Fibroblast of peridontal ligament (primary cell): ENCODE measurements around the gene WNK3.
"Not testable (repeated sequence)": the region's sequence is repeated elsewhere in the genome, so short reads cannot be mapped to it uniquely, and the experiment has no call there.

Experiments used
- DNase-seq: peaks from one replicate; pipeline ENCODE4 v3.0.0-alpha.2; 2010; ENCODE audit errors: extremely low read depth

WNK3 gene

DNA sequence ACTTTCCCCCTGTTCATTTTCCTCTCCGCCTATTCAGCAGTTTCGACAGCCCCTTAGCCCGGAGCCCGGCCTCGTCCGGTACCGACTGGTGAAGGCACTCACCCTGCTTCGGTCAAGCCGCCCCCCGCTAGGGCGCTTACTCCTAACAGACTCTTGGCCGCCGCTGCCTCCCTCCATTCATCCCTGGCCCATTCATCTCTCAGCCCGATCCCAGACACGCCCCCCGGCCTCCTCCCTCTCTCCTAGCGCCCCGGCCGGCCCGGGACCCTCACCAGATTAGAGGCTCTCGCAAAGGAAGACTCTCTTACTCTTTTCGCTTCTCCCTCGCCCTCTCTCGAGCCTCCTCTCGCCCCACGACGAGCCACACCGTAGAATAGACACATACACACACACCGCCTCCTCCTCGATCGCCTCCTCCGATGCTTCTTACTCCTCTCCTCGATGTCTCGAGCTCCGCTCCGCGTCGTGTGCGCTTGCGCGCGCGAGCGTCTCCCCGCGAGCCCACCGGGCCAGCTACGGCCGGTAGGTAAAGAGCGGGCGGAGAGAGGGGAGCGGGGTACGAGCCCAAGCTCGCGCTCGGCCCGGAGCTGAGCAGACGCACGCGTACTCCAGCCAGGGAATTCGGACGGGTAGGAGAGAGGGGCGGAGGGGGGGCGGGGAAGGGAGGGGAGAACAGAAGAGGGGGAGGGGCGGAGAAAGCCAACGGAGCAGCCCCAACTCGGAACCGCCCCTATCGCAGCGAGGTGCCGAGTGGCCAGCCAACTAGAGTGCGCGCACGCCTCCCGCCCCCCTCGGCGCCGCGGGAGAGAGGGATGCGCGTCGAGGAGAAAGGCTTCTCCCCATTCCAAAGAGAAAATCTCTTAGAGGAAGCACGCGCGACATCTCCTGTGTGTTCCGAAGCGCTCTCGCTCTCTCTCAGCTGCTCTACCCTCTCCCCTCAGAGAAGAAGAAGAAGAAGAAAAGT lies at the start of gene WNK3:
Gene WNK3 (minus strand): TSS at position 633 of the 964 bp plus-strand sequence.
- peak; percentile 14 for DNase-seq

DNA sequence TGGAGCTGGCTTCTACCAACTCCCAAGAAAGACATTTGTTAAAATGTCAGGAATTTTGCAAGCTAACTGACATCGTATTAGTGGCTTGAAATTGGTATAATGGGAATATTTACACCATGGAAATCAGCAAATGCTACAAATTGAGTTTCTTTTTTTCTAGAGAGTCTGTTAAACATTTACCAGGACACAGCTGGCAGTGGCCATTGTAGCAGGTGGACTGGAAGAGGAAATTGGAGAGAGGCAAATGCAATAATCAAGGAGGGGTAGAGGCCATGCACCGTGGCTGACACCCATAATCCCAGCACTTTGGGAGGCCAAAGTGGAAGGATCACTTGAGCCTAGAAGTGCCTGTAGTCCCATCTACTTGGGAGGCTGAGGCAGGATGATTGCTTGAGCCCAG lies 49.4 kb upstream of the WNK3 start:
- no peak for DNase-seq

DNA sequence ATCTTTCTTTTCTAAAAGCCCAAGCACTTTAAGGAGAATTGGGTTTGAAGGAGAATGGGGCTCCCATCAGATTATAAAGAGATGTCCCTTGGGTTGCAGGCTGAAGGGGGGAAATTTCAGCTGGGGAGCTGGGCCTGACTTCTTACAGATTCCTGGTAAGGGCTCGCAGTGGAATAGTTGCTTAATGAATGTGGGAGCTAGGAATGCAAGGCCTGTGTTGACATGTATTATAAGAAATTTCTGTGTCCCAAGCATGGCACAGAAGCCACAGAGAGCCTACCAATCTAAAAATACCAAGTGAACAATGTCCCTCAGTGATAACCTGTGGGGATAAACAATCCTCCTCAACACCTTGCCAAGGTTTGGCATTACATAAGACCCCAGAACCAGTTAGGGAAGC lies 39.3 kb upstream of the WNK3 start:
- DNase-seq, result no peak

DNA sequence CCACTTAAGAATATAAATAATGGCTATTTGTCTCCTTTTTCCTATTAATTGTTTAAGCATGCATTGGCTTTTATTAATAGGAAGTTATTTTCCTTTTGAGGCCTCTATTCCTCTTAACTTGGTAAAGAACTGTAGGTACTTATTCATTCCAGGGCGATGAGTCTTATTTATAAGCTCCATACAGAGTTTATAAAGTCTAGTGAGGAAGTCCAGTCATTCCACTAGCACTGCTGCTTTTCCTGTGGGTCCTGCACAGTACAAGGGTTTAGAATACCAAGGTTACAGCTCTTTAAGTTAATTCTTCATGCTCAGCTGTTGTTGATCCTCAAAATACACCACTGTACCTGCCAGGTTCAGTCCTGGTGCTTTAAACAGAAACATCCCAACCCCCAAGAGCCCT lies 28.5 kb upstream of the WNK3 start:
- DNase-seq, result no peak

DNA sequence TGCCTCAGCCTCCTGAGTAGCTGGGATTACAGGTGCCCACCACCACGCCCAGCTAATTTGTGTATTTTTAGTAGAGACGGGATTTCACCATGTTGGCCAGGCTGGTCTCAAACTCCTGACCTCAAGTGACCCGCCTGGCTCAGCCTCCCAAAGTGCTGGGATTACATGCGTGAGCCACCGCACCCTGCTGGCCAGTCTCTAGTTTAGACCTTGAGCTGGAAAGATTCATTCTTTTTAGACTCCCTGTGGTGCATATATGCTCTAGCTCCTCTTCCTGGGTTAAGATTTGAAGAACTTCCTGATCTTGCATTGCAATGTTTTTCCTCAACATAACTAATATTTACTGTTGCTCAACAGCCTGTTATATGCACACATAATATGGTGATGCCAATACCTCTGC lies 26.8 kb upstream of the WNK3 start:
- not testable (repeated sequence) for DNase-seq

DNA sequence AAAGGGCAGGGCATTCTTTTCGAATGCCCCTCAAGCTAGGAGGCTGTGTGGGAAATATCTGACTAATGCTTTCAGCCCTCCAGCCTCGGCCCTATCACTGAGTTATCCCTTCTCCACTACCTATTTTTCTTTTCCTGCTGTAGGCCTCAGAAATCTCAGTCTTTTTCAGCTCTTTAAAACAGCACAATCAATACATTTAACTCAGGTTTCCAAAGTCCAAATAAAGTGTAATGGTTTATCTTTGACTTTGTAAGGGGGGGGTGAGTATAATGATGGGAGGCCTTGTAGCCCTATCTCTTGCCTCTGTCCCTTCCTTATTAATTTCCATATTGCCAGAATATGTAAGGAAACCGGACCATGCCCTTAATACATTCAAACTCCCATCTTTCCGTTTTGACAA lies 1.6 kb upstream of the WNK3 start:
- no peak for DNase-seq

DNA sequence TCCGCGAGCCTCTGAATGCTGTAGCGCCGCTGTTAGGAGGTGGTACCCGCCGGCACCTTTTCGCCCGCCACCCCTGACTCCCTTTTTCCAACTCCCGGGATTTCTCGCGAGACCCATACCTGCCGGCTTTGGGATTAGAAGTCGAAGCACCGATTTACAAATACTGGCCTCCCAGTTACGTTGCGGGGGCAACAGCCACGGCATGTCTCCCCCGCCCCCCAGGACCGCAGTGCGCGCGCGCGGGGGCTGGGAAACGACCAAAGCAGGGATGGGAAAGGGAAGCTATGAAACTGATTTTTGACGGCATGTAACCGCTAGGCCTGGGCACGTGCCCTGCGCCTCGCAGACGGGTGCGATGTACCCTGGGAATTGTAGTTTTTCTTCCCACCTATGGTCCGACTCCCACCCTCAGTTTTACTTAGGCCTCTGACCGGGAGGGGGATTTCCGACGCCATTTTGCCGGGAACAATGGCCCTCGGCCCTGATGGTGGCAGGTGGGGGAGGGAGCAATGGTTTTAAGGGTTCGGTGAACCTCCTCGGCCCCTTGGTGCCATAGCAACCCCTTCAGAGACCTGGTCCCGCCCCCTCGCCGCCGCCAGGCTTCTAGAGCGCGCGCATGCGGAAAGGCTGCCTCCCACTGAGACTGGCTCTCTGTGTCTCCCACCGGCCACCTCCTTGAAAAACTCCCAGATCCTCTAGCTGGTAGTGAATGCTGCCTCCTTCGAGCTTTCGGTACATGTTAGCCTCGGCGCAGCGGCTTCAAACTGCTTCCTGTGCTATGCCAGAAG lies 772 bp upstream of the WNK3 start:
- DNase-seq, result peak; percentile 0

DNA sequence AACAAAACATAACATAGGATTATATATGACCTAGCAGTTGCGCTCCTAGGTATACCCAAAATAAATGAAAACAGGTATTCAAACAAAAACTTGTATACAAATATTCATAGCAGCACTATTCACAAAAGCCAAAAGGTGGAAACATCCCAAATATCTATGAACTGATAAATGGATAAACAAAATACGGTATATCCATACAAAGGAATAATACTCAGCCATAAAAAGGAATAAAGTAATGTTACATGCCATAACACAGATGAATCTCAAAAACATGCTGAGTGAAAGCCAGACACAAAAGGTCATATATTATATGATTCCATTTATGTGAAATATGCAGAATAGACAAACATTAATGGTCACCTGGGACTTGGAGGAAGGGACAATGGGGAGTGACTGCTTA lies 5.2 kb downstream of the WNK3 start:
- no peak for DNase-seq

DNA sequence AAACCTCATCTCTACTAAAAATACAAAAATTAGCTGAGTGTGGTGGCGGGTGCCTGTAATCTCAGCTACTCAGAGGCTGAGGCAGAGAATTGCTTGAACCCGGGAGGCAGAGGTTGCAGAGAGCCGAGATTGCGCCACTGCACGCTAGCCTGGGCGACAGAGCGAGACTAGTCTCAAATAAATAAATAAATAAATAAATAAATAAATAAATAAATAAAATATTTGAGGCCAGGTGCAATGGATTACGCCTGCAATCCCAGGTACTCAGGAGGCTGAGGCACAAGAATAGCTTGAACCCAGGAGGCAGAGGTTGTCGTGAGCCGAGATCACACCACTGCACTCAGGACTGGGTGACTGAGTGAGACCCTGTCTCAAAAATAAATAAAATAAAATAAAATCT lies 20.5 kb downstream of the WNK3 start:
- not testable (repeated sequence) for DNase-seq

DNA sequence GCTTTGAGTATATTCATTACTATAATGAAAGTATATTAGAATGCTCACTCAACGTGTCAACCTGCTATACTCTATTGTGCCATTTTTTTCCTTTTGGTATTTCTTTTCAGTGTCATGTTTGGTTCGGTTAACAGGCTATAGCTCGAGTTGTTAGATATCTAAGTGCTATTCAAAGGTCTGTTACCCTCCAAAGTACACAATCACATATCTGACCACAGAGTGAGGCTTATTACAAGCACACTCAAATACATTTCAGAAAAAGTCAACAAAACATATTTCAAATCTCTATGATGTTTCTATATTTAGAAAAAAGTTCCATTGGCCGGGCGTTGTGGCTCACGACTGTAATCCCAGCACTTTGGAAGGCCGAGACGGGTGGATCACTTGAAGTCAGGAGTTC lies 32.8 kb downstream of the WNK3 start:
- no peak for DNase-seq

DNA sequence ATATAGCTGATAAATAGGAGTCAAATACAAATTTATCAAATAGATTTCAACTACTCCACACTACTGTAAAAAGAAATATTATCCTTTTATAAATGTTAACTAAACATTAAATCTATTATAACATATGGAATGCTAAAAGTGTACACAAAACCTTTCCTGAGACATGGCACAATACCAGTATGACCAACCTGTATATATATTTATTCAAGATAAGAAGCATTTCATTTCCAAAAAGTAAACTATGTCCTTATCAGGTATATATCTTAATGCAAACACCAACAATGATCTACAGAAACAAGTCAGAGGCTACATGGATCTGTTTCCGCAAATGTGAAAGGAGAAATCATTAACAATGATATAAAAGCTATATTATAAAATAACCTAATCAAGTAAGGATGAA lies 37.8 kb downstream of the WNK3 start:
- no peak for DNase-seq

DNA sequence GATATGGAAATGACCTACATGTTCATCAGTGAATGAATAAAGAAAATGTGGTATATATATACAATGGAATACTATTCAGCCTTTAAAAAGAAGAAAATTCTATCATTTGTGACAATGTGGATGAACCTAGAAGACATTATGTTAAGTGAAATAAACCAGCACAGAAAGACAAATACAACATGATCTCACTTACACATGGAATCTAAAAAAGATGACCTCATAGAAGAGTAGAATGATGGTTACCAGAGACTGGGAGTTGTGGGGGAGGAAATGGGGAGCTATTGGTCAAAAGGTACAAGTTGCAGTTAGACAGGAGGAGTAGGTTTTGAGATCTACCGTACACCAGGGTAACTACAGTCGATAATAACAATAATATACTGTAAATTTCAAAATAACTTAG lies 51.5 kb downstream of the WNK3 start:
- DNase-seq, result no peak

DNA sequence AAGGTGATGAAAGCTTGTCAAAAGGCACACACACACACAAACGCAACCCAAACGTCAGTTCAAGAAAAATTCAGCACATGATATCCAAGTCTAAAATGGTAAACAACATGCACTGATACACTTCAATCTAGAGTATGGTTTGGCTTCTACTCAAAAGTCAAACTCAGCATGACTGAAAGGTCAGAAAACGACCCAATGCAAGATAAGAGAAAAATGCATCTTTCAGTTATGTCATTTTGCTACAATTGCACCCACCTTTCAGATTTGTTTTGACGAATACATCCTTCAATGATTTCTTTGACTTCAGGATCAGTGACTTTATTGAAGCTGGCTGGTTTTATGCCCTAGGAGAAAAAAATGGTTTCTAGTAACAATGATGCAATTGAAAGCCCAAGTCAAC lies 56.3 kb downstream of the WNK3 start:
- DNase-seq, result no peak

DNA sequence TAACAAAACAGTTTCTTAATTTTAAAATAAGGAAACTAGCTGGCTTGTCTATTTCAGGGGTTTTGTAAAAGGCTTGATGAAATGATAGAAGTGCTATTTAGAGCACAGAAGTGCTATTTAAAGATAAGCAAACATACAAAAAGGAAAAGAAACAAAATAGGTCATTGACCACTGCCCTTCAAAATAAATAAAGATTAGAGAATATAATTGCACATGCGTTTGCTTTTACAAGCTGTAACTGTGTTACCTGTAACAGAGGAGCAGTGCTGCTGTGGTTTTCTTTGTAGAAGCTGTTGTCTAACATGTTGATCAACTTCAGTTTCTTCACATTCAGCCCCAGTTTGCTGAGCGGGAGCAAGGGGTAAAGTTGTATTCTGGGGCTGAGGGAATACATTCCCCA lies 63.5 kb downstream of the WNK3 start:
- no peak for DNase-seq

DNA sequence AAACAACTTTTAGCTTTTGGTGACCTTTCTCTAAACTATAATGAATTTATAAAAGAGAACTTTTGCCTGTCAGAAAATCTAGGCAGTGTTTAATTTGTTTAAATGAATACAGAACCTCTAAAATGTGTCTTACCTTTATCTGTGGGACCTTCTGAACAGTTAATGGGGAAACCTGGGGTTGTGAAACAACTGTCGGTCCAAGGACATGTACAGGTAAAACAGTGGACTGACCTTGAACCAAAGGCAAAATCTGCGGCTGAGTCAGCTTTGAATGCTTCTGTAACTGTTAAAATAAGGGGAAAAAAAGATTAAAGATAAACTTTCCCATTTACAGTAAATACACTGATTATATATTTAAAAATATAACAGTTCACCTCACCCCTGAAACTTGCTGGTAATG lies 65.1 kb downstream of the WNK3 start:
- DNase-seq, result no peak

DNA sequence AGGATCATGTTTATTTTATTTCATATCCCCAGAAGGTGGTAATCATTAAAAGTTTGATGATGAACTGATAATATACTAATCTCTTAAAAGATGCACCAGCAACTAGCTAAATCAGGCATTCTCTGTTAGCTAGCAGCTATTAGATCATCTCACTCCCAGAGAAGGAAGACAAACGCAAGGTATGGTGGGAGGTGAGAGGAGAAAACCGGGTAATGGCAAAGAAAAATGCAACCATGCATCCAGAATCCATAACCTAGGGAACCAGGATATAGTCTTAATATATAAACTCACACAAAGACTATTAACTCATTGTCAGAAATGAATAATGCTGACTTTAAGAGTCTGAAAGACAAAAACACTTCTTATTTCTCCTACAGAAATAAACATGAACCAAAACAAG lies 66.1 kb downstream of the WNK3 start:
- no peak for DNase-seq

DNA sequence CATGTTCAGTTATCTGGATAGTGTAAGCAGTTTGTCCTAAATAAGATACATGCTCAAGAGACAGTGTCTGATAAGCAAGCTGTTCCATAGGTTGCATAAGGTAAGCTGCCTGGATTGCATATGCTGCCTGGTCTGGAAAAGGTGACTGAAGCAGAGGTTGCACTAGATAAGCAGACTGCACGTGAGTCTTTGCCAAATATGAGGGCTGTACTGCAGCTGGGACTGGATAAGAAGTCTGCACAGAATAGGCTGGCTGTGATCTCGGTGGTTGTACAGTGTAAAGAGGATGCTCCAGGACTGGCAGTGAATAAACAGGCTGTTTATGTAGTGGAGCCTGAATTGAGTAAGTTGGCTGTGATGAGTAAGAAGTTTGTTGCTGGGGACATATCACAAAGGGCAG lies 68.9 kb downstream of the WNK3 start:
- no peak for DNase-seq

DNA sequence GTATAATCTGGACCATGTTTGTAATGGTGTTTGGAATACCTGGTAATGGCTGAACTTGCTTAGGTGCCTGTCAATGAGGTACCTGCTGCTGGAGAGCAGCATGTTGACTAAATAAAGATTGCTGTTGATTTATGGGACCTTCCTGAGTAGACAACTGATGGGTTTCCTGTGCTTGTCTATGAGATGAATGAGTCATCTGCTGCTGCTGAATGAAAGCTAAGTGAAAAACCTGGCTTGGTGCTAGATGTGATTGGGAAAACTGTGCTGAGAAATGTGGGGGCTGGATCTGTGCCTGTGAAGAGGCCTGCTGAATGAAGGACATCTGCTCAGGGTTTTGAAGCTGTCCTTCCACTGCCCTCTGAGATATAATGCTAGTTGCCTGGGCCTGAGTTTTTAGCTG lies 69.6 kb downstream of the WNK3 start:
- peak; percentile 1 for DNase-seq

DNA sequence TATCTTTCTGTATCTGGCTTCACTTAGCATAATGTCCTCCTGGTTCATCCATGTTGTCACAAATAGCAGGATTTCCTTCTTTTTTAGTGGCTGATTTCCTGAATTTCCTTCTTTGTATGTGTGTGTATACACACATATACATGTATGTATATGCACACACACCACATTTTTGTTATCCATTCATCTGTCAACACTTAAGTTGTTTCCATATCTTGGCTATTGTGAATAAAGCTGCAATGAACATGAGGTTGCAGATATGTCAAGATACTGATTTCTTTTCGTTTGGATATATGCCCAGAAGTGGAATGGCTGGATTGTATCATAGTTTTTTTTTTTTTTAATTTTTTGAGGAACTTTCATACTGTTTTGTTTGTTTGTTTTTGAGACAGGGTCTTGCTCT lies 76.2 kb downstream of the WNK3 start:
- no peak for DNase-seq

DNA sequence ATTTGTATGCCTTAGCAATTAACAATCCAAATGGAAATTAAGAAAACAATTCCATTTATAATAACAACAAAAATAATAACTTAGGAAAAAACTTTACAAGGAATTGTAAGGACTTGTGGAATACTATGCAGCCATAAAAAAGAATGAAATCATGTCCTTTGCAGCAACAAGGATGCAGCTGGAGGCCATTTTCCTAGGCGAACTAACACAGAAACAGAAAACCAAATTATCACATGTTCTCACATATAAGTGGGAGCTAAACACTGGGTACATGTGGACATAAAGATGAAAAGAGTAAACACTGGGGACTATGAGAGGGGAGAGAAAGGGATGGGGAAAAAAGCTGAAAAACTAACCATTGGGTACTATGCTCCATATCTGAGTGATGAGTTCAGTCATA lies 77.4 kb downstream of the WNK3 start:
- no peak for DNase-seq

DNA sequence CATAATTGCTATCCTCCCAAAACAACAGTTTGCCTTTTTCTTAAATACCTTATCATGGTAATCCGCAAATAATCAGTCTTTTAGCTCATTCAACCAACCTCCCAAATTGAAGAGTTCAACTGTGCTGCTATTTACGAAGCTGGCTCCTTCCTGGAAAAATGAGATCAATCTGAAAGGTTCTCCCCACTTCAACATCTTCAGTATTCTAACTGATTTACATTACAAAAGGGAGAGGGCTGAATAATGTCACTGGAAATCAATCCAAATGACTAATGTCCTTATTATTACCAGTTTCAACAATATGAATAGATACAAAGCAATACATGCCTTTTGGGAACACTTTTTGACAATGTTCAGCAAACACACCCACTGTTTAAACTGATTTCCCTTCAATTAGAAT lies 86.2 kb downstream of the WNK3 start:
- DNase-seq, result no peak

DNA sequence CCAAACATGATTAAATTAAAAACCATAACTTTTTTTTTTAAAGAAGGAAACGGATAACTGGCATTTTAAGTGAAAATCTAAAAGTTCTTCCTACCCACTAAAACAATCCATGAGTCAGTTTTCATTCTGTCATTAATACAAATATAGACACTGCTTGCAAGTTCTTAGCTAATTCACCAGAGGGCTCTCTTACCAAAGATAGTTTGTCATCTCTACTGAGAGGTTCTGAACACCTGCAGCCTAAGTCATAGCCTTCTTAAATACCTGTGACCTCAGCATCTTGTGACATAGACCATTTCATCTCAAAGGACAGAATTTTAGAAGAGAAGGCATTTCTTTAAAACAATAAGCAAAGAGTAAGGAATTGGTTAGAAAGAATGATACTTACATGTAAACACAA lies 109.5 kb downstream of the WNK3 start:
- DNase-seq, result peak; percentile 28

DNA sequence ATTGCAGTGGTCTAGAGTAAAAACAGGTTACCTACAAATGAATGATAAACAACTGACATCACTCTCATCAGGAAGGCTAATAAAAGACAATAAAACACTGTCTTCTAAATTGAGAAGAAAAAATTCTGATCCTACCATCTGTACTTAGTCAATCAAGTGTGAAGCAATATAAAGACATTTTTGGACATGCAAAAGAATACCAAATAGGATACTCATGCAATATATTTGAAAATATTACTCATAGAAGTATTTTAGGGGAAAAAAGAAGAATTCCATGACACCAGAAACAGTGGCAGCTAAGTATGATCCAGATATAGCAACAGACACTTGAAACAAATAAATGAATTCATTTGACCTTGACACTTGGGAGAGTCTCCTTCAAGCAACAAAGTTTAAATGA lies 111.0 kb downstream of the WNK3 start:
- DNase-seq, result peak; percentile 8
